ENCODE measurements around the gene AK1. TPM values are rescaled to one million over a fixed set of nuclear protein-coding genes. Genes with fewer than 3 reads are reported as not detected.

AK1 gene
- 10 to 100 TPM; 19.0 to 31.3 TPM for total RNA-seq

GRCh38 chr9:127877566-127877998 is at the start of gene AK1:
AK1 (minus strand) TSS chr9:127877675; CDS start chr9:127874617, 3,058 bp downstream.
- H3K9me3 Mint-ChIP-seq, result no peaks in the 10 kb centered on the region
- no peak for ATAC-seq
- no peak within 1 kb of the TSS for H3K27ac Mint-ChIP-seq
- H3K36me3 Mint-ChIP-seq, result no peaks in the 10 kb centered on the region
- DNase-seq (ENCODE audit: low spot score in 2 of 2), result no peak

GRCh38 chr9:127926906-127927200 is 49.4 kb upstream of the AK1 start:
- DNase-seq (ENCODE audit: low spot score in 2 of 2) (no peak), ATAC-seq (peak; percentile 8 to 11)
- H3K27ac Mint-ChIP-seq, result no peak overlapping the region
- no peaks in the 10 kb centered on the region for H3K36me3 Mint-ChIP-seq
- H3K9me3 Mint-ChIP-seq, result no peaks in the 10 kb centered on the region

GRCh38 chr9:127925959-127926905 is 48.8 kb upstream of the AK1 start:
- Mint-ChIP-seq H3K27ac (peak overlapping the region in 1 of 2 donors; percentile 36), H3K36me3 (no peaks in the 10 kb centered on the region), H3K9me3 (no peaks in the 10 kb centered on the region)
- ATAC-seq (no peak), DNase-seq (ENCODE audit: low spot score in 2 of 2) (no peak)

- no peak for DNase-seq (ENCODE audit: low spot score in 2 of 2)
- no peak for ATAC-seq
- no peaks in the 10 kb centered on the region for H3K9me3 Mint-ChIP-seq
- no peaks in the 10 kb centered on the region for H3K36me3 Mint-ChIP-seq
- no peak overlapping the region for H3K27ac Mint-ChIP-seq
Measured at GRCh38 chr9:127924736-127925444, 47.4 kb upstream of the AK1 start.

GRCh38 chr9:127923771-127924170 is 46.3 kb upstream of the AK1 start:
- Mint-ChIP-seq H3K36me3 (no peaks in the 10 kb centered on the region), H3K9me3 (no peaks in the 10 kb centered on the region), H3K27ac (no peak overlapping the region)
- DNase-seq (ENCODE audit: low spot score in 2 of 2) (no peak), ATAC-seq (no peak)

GRCh38 chr9:127923046-127923445 is 45.6 kb upstream of the AK1 start:
- ATAC-seq, result no peak
- no peaks in the 10 kb centered on the region for H3K9me3 Mint-ChIP-seq
- H3K27ac Mint-ChIP-seq, result no peak overlapping the region
- DNase-seq (ENCODE audit: low spot score in 2 of 2), result no peak
- H3K36me3 Mint-ChIP-seq, result no peaks in the 10 kb centered on the region

- no peaks in the 10 kb centered on the region for H3K36me3 Mint-ChIP-seq
- DNase-seq (ENCODE audit: low spot score in 2 of 2), result peak in 1 of 2 donors; percentile 89
- peak overlapping the region in 1 of 2 donors; percentile 60 for H3K27ac Mint-ChIP-seq
- H3K9me3 Mint-ChIP-seq, result no peaks in the 10 kb centered on the region
- peak; percentile 43 to 47 for ATAC-seq
Measured at GRCh38 chr9:127921557-127922120, 44.2 kb upstream of the AK1 start.

- ATAC-seq, result no peak
- Mint-ChIP-seq H3K9me3 (no peaks in the 10 kb centered on the region), H3K36me3 (no peaks in the 10 kb centered on the region), H3K27ac (peak overlapping the region; percentile 22 to 72)
- no peak for DNase-seq (ENCODE audit: low spot score in 2 of 2)
Measured at GRCh38 chr9:127920794-127921193, 43.3 kb upstream of the AK1 start.

GRCh38 chr9:127919253-127919815 is 41.9 kb upstream of the AK1 start:
- Mint-ChIP-seq H3K36me3 (no peaks in the 10 kb centered on the region), H3K9me3 (no peaks in the 10 kb centered on the region), H3K27ac (peak overlapping the region in 1 of 2 donors; percentile 42)
- ATAC-seq, result peak in 1 of 2 donors; percentile 35
- DNase-seq (ENCODE audit: low spot score in 2 of 2), result no peak

- H3K9me3 Mint-ChIP-seq, result no peaks in the 10 kb centered on the region
- ATAC-seq, result no peak
- no peaks in the 10 kb centered on the region for H3K36me3 Mint-ChIP-seq
- DNase-seq (ENCODE audit: low spot score in 2 of 2), result no peak
- peak overlapping the region; percentile 42 to 68 for H3K27ac Mint-ChIP-seq
Measured at GRCh38 chr9:127918183-127919107, 41.0 kb upstream of the AK1 start.

- no peak for ATAC-seq
- H3K9me3 Mint-ChIP-seq, result no peaks in the 10 kb centered on the region
- no peaks in the 10 kb centered on the region for H3K36me3 Mint-ChIP-seq
- H3K27ac Mint-ChIP-seq, result peak overlapping the region in 1 of 2 donors; percentile 57
- DNase-seq (ENCODE audit: low spot score in 2 of 2), result no peak
Measured at GRCh38 chr9:127917603-127918002, 40.1 kb upstream of the AK1 start.

GRCh38 chr9:127916720-127917581 is 39.5 kb upstream of the AK1 start, which contains the start of gene ST6GALNAC4:
ST6GALNAC4 (minus strand) TSS chr9:127917041; CDS start chr9:127916419, 622 bp downstream.
- DNase-seq (ENCODE audit: low spot score in 2 of 2), result peak; percentile 94 to 95
- peak; percentile 91 to 94 for ATAC-seq
- H3K9me3 Mint-ChIP-seq, result no peaks in the 10 kb centered on the region
- H3K27ac Mint-ChIP-seq, result peak within 1 kb of the TSS; percentile 57 to 82
- H3K36me3 Mint-ChIP-seq, result no peaks in the 10 kb centered on the region

GRCh38 chr9:127915801-127916719 is 38.6 kb upstream of the AK1 start:
- no peaks in the 10 kb centered on the region for H3K9me3 Mint-ChIP-seq
- DNase-seq (ENCODE audit: low spot score in 2 of 2) (no peak), ATAC-seq (peak in 1 of 2 donors; percentile 0)
- H3K36me3 Mint-ChIP-seq, result no peaks in the 10 kb centered on the region
- peak overlapping the region; percentile 57 to 82 for H3K27ac Mint-ChIP-seq

- H3K27ac Mint-ChIP-seq, result peak overlapping the region; percentile 36 to 57
- no peak for ATAC-seq
- no peaks in the 10 kb centered on the region for H3K9me3 Mint-ChIP-seq
- H3K36me3 Mint-ChIP-seq, result no peaks in the 10 kb centered on the region
- DNase-seq (ENCODE audit: low spot score in 2 of 2), result no peak
Measured at GRCh38 chr9:127915325-127915752, 37.9 kb upstream of the AK1 start.
